Esophagus squamous epithelium (tissue), 5 donors: ENCODE data around the gene SCYGR3. TPM values are rescaled to one million over a fixed set of nuclear protein-coding genes. Genes with fewer than 3 reads are reported as not detected.

Experiments
- DNase-seq: peaks from one replicate; lab custom pipeline; 2025; lab: John Stamatoyannopoulos, UW
- H3K27ac ChIP-seq, 4 donors: fragments of 200-600 bp; sonication (generic); one replicate each; pipeline ENCODE4 v1.5.1; 2016 to 2019; ENCODE audit warnings: mild to moderate bottlenecking in 1 of 4
- H3K27me3 ChIP-seq, 4 donors: fragments of 200-600 bp; sonication (generic); 1 replicate in 3 of 4; 2 replicates in 1 of 4; pipeline versions ENCODE4 v1.5.1 to v1.6.0; 2017 to 2021; ENCODE audit warnings: antibody characterized with exemption in 1 of 4
- H3K36me3 ChIP-seq, 3 donors: fragments of 200-600 bp; sonication (generic); one replicate each; pipeline ENCODE4 v1.5.1; 2016 to 2019
- H3K4me1 ChIP-seq, 3 donors: fragments of 200-600 bp; sonication (generic); one replicate each; pipeline ENCODE4 v1.5.1; 2017 to 2019
- H3K4me3 ChIP-seq, 4 donors: fragments of 200-600 bp; sonication (generic); 1 replicate in 3 of 4; 2 replicates in 1 of 4; pipeline ENCODE4 v1.5.1; 2016 to 2019; ENCODE audit warnings: mild to moderate bottlenecking in 2 of 4, moderate library complexity in 1 of 4
- H3K9me3 ChIP-seq, 3 donors: fragments of 200-600 bp; sonication (generic); one replicate each; pipeline ENCODE4 v1.5.1; 2016 to 2019
- POLR2A ChIP-seq, 4 donors: fragments of 450-650 bp; IDR thresholded peaks; one replicate each; pipeline ENCODE4 v1.6.1; 2017; ENCODE audit warnings: antibody characterized with exemption in 4 of 4, mild to moderate bottlenecking in 4 of 4, moderate library complexity in 3 of 4
- WGBS, 2 donors: methylation state at CpG; one replicate each; pipeline ENCODE4 v1.1.5; 2018; 5-methylcytosine and 5-hydroxymethylcytosine counted together
- intact Hi-C: fragments of 100-400 bp; cut with DNase I; formaldehyde crosslinking; loops from one replicate; pipeline ENCODE4 v1.15.0; 2022
- total RNA-seq, 4 donors: library from RNA; depleted of rRNA; stranded (reverse); fragments of >200 nt; gene quantifications; one replicate each; pipeline ENCODE4 v1.1.0, GENCODE V29; 2016
- TF ChIP-seq, protein P1 (sequence below), 6 experiments: fragments of 450-650 bp in 4 of 6; fragments of 200-600 bp in 2 of 6; sonication (generic) in 2 of 6; IDR thresholded peaks; one replicate each; pipeline ENCODE4 v1.5.1; 2016 to 2019; ENCODE audit warnings: antibody characterized with exemption in 6 of 6, mild to moderate bottlenecking in 4 of 6, moderate library complexity in 4 of 6
- donor health status: DM: yes; HTN: yes; CAD: no.

SCYGR3 gene
- total RNA-seq, 4 donors from 2014 or later, result not detected

GRCh38 chr2:227654426-227654825 lies 39.8 kb upstream of the SCYGR3 start:
- TF ChIP-seq, protein P1, sequence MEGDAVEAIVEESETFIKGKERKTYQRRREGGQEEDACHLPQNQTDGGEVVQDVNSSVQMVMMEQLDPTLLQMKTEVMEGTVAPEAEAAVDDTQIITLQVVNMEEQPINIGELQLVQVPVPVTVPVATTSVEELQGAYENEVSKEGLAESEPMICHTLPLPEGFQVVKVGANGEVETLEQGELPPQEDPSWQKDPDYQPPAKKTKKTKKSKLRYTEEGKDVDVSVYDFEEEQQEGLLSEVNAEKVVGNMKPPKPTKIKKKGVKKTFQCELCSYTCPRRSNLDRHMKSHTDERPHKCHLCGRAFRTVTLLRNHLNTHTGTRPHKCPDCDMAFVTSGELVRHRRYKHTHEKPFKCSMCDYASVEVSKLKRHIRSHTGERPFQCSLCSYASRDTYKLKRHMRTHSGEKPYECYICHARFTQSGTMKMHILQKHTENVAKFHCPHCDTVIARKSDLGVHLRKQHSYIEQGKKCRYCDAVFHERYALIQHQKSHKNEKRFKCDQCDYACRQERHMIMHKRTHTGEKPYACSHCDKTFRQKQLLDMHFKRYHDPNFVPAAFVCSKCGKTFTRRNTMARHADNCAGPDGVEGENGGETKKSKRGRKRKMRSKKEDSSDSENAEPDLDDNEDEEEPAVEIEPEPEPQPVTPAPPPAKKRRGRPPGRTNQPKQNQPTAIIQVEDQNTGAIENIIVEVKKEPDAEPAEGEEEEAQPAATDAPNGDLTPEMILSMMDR (IDR thresholded peaks at IDR 0.05), result no peak
- TF ChIP-seq POLR2A (IDR thresholded peaks at IDR 0.05), result no peak
- no peaks in the 10 kb centered on the region for H3K36me3 ChIP-seq
- no peaks in the 10 kb centered on the region for H3K27me3 ChIP-seq
- H3K4me1 ChIP-seq, result peaks cover 0 to 6% (median 0%) of the 10 kb centered on the region in 3 donors
- whole genome bisulfite sequencing, 2 donors, result 47 to 69% methylated on average over 1 of the region's 1 CpG
- no peak for DNase-seq
- H3K4me3 ChIP-seq, result no peak overlapping the region
- intact Hi-C loops, result no loop called here
- no peak overlapping the region for H3K27ac ChIP-seq
- H3K9me3 ChIP-seq, result no peaks in the 10 kb centered on the region

GRCh38 chr2:227653419-227653818 lies 38.8 kb upstream of the SCYGR3 start:
- no peaks in the 10 kb centered on the region for H3K9me3 ChIP-seq
- TF ChIP-seq POLR2A (IDR thresholded peaks at IDR 0.05), result no peak
- TF ChIP-seq, protein P1 (IDR thresholded peaks at IDR 0.05), result no peak
- 30 to 34% methylated on average over 4 of the region's 4 CpGs for WGBS, 2 donors
- DNase-seq, result no peak
- H3K4me3 ChIP-seq, result no peak overlapping the region
- H3K4me1 ChIP-seq, result peaks cover 0 to 6% (median 0%) of the 10 kb centered on the region in 3 donors
- no peak overlapping the region for H3K27ac ChIP-seq
- intact Hi-C loops, result no loop called here
- H3K27me3 ChIP-seq, result no peaks in the 10 kb centered on the region
- no peaks in the 10 kb centered on the region for H3K36me3 ChIP-seq

- Histone ChIP-seq H3K9me3 (no peaks in the 10 kb centered on the region), H3K4me3 (no peak overlapping the region), H3K27me3 (no peaks in the 10 kb centered on the region), H3K36me3 (no peaks in the 10 kb centered on the region), H3K4me1 (no peaks in the 10 kb centered on the region), H3K27ac (no peak overlapping the region)
- intact Hi-C loops, result no loop called here
- TF ChIP-seq, protein P1 (IDR thresholded peaks at IDR 0.05), result no peak
- TF ChIP-seq POLR2A (IDR thresholded peaks at IDR 0.05), result no peak
- DNase-seq, result no peak
- 67 to 88% methylated on average over 4 of the region's 5 CpGs for WGBS, 2 donors
Observed at GRCh38 chr2:227643990-227644551, 29.4 kb upstream of the SCYGR3 start.

DNA sequence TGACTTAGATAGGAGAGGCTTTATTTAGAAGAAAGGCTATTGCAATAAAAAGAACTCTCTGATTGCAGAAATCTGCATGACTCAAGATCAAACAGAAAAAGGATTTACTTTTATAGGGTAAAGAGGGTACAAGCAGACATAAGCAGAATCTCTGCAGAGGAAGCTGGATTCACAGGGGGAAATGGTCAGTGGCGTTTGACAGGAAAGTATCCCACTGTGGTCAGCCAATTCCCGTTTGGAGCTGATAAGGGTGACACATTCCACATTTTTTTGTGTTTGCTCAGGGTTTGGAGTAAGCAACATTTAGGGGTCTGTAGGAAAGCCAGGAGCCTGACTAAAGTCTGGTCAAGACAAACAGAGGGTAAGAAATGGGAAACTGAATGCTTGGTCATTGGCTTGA lies 28.0 kb upstream of the SCYGR3 start:
- Histone ChIP-seq H3K27me3 (no peaks in the 10 kb centered on the region), H3K4me1 (no peaks in the 10 kb centered on the region), H3K4me3 (no peak overlapping the region), H3K36me3 (no peaks in the 10 kb centered on the region), H3K9me3 (no peaks in the 10 kb centered on the region), H3K27ac (no peak overlapping the region)
- WGBS, 2 donors, result 23 to 24% methylated on average over 2 of the region's 2 CpGs
- TF ChIP-seq, protein P1 (IDR thresholded peaks at IDR 0.05), result no peak
- no peak for TF ChIP-seq POLR2A (IDR thresholded peaks at IDR 0.05)
- intact Hi-C loops, result no loop called here
- DNase-seq, result no peak

DNA sequence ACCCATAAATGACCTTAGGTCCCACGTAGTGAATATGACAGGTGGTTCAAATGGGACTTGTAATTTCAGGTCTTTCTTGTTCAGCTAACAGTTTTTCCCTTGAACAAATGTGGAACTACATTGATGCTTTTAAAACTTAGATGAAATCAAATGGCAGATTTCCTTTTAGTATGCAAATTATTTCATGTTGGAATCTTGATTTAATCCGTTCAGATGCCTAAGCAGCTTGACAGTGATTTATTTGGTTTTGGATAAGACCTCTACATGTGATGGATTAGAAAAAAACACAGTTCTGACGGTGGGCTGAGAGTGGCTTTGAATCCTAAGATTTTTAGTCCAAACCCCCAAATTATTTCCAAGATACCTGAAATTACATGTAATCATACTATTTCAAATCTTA lies 19.6 kb upstream of the SCYGR3 start:
- Histone ChIP-seq H3K4me1 (no peaks in the 10 kb centered on the region), H3K9me3 (no peaks in the 10 kb centered on the region), H3K4me3 (no peak overlapping the region), H3K27ac (no peak overlapping the region), H3K27me3 (peaks cover 0 to 4% (median 0%) of the 10 kb centered on the region in 4 donors), H3K36me3 (no peaks in the 10 kb centered on the region)
- no peak for DNase-seq
- intact Hi-C loops, result no loop called here
- no peak for TF ChIP-seq POLR2A (IDR thresholded peaks at IDR 0.05)
- TF ChIP-seq, protein P1 (IDR thresholded peaks at IDR 0.05), result no peak
- WGBS, 2 donors, result 47 to 49% methylated on average over 3 of the region's 3 CpGs
